ENCODE data around the gene RAPGEF5. TPM values are rescaled to one million over a fixed set of nuclear protein-coding genes. Genes with fewer than 3 reads are reported as not detected.

RAPGEF5 gene
- total RNA-seq, 1 experiment from 2014 or later, result 15.6 TPM

DNA sequence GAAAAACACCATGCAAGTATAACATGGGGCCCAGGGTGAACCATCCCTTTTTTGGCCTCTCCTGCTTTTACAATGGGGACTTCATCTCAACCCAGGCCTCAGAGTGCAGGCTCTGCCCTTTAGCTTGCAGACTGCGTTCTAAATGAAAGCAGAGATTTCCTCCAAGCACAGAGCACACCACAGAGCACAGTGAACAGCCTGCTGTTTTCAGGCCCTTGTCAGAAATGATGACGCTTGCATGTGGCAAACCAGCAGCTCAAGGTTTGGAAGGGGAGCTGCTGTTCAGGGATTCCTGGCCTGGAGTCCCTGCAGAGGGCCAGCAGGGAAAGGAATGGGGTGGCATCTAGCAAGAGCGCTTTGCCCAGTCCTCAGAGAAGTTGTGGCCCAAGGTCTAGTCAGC, 243.9 kb downstream of the RAPGEF5 start:
- Histone ChIP-seq H3K79me2 (ENCODE audit: insufficient read depth, low read length) (no peaks in the 10 kb centered on the region), H3K4me3 (replicated peaks in 1 of 2; ENCODE audit: low read depth in 1 of 2, low read length in 2 of 2) (no peak overlapping the region), H2AFZ (ENCODE audit: low read depth, low read length, poor library complexity, severe bottlenecking) (no peak overlapping the region), H3K9me2 (ENCODE audit: insufficient read depth) (no peaks in the 10 kb centered on the region), H3K36me3 (ENCODE audit: control insufficient read depth in 1 of 2, insufficient read depth in 2 of 2, low read length in 2 of 2) (no peaks in the 10 kb centered on the region), H3K27ac (ENCODE audit: low read depth, low read length) (no peak overlapping the region), H3K4me2 (ENCODE audit: low read length) (no peak overlapping the region), H3K9me3 (ENCODE audit: control insufficient read depth in 1 of 2, insufficient read depth in 1 of 2, low read depth in 1 of 2, low read length in 2 of 2) (no peaks in the 10 kb centered on the region), H3K27me3 (ENCODE audit: insufficient read depth, low read length) (no peaks in the 10 kb centered on the region), H3K9ac (ENCODE audit: low read length) (no peak overlapping the region), H4K20me1 (ENCODE audit: insufficient read depth) (no peaks in the 10 kb centered on the region), H3K4me1 (ENCODE audit: control insufficient read depth in 1 of 2, insufficient read depth in 2 of 2, low read length in 2 of 2) (no peaks in the 10 kb centered on the region)
- TF ChIP-seq CEBPB (IDR thresholded peaks at IDR 0.05; ENCODE audit: low read depth) (no peak), EGR1 (IDR thresholded peaks at IDR 0.05; ENCODE audit: low read depth) (no peak), TCF7L2 (IDR thresholded peaks at IDR 0.05; ENCODE audit: borderline replicate concordance, extremely low read depth, insufficient read depth, insufficient read length) (no peak), EZH2phosphoT487 (IDR thresholded peaks at IDR 0.05; ENCODE audit: borderline replicate concordance) (no peak), JUND (IDR thresholded peaks at IDR 0.05) (no peak), EZH2 (IDR thresholded peaks at IDR 0.05) (no peak), POLR2AphosphoS5 (IDR thresholded peaks at IDR 0.05; ENCODE audit: low read depth, low read length) (no peak), ELF1 (IDR thresholded peaks at IDR 0.05; ENCODE audit: borderline replicate concordance, low read depth) (no peak), ZNF274 (IDR thresholded peaks at IDR 0.05; ENCODE audit: low read depth, low read length) (no peak), ZFX (IDR thresholded peaks at IDR 0.05) (no peak), CBX3 (IDR thresholded peaks at IDR 0.05; ENCODE audit: low read depth) (no peak), SRF (IDR thresholded peaks at IDR 0.05; ENCODE audit: low read depth) (no peak), SIN3A (IDR thresholded peaks at IDR 0.05; ENCODE audit: low read depth) (no peak), RAD21 (IDR thresholded peaks at IDR 0.05; ENCODE audit: low read depth) (no peak), SP1 (IDR thresholded peaks at IDR 0.05; ENCODE audit: low read depth) (no peak), YY1 (IDR thresholded peaks at IDR 0.05; ENCODE audit: extremely low read depth, insufficient replicate concordance, low read depth, low read length) (no peak)
- TF ChIP-seq, protein P1, sequence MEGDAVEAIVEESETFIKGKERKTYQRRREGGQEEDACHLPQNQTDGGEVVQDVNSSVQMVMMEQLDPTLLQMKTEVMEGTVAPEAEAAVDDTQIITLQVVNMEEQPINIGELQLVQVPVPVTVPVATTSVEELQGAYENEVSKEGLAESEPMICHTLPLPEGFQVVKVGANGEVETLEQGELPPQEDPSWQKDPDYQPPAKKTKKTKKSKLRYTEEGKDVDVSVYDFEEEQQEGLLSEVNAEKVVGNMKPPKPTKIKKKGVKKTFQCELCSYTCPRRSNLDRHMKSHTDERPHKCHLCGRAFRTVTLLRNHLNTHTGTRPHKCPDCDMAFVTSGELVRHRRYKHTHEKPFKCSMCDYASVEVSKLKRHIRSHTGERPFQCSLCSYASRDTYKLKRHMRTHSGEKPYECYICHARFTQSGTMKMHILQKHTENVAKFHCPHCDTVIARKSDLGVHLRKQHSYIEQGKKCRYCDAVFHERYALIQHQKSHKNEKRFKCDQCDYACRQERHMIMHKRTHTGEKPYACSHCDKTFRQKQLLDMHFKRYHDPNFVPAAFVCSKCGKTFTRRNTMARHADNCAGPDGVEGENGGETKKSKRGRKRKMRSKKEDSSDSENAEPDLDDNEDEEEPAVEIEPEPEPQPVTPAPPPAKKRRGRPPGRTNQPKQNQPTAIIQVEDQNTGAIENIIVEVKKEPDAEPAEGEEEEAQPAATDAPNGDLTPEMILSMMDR (IDR thresholded peaks at IDR 0.05 in 2 of 3, conservative IDR thresholded peaks at IDR 0.05 in 1 of 3; ENCODE audit: borderline replicate concordance in 1 of 3, insufficient read depth in 1 of 3, low read depth in 2 of 3, low read length in 2 of 3), result no peak
- TF ChIP-seq, protein P2, sequence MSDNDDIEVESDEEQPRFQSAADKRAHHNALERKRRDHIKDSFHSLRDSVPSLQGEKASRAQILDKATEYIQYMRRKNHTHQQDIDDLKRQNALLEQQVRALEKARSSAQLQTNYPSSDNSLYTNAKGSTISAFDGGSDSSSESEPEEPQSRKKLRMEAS (IDR thresholded peaks at IDR 0.05), result no peak
- TF ChIP-seq, protein P3, sequence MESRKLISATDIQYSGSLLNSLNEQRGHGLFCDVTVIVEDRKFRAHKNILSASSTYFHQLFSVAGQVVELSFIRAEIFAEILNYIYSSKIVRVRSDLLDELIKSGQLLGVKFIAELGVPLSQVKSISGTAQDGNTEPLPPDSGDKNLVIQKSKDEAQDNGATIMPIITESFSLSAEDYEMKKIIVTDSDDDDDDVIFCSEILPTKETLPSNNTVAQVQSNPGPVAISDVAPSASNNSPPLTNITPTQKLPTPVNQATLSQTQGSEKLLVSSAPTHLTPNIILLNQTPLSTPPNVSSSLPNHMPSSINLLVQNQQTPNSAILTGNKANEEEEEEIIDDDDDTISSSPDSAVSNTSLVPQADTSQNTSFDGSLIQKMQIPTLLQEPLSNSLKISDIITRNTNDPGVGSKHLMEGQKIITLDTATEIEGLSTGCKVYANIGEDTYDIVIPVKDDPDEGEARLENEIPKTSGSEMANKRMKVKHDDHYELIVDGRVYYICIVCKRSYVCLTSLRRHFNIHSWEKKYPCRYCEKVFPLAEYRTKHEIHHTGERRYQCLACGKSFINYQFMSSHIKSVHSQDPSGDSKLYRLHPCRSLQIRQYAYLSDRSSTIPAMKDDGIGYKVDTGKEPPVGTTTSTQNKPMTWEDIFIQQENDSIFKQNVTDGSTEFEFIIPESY (IDR thresholded peaks at IDR 0.05; ENCODE audit: extremely low read depth, insufficient replicate concordance, low read length), result no peak
- TF ChIP-seq, protein P4, sequence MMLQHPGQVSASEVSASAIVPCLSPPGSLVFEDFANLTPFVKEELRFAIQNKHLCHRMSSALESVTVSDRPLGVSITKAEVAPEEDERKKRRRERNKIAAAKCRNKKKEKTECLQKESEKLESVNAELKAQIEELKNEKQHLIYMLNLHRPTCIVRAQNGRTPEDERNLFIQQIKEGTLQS (IDR thresholded peaks at IDR 0.05), result no peak
- BruUV-seq (replicated peaks), result no TSS peak
- CTCF ChIA-PET, result interaction anchor here (1.1 kb wide), 1 partner anchor 387 kb away, joined by 4 read pairs; the partner anchor contains the start of gene STEAP1B
- RAD21 ChIA-PET (ENCODE audit: low non-redundant PET in 1 of 2, low total read pairs in 2 of 2, uncharacterized antibody in 2 of 2, unreplicated experiment in 2 of 2), result no interaction called here
- DNase-seq (ENCODE audit: low read depth, low spot score), result no peak
- ATAC-seq, result no peak
- intact Hi-C loops (cut with micrococcal nuclease), result loop anchor here (5.0 kb wide), 1 partner anchor 184 kb away; no protein-coding TSS in a partner anchor
- POLR2A ChIA-PET, result no interaction called here
